DMS 273 treated with DMSO at 0.1 percent for 48 hours (cell line): ENCODE measurements around the gene LYZL1.
"Not testable (repeated sequence)": the region's sequence is repeated elsewhere in the genome, so short reads cannot be mapped to it uniquely, and the experiment has no call there.

ENCODE experiments used
- DNase-seq: peaks from one replicate; lab custom pipeline; 2025; lab: John Stamatoyannopoulos, UW

The LYZL1 gene

DNA sequence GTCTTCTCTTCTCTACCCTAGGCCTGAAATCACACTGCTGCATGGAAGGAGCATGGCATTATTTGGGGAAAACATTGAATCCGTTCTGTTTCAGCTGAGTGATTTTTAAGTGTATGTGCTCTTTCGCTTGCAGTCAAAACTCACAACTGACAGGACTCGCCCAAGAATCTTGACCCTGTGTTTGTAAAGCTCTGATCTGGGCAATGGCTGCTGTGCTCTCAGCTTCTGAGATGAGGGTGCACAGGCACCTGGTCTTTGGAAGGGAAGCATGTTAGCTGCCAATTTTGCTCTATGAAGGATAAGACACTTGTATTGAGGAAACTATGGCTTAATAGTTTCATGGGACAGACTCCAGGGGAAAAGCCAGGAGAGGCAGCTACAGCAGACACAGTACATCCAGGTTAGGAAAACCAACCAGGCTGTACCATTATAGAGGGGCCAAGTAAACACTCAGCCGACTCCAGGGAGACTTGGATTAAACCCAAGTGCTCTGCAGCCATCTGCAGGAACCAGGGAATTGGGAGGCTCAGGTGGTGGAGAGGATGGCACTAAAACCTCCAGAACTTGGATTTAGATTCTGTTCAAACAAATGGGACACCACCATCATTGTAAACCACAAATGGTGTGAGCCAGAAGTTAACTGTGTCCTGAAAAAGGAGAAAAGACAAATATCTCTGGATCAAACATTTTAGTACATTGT, 43.3 kb downstream of the LYZL1 start:
- no peak for DNase-seq

DNA sequence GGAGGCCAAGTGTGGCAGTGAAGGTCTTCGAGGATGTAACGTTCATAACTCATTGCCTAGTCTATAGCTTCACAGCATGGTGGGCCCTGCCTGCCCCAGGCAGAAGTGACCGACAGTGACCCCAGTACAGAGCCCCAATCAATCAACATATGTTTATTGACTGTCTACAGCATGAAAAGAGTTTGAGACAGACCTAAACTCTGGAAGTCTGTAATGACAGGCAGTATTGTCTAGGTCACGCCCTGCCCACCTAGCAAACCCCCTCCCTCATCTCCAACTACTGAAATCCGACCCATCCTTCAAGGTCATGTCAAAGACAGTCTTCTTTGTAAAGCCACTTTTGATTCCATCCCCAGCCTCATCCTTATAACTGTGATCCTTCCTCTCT, 43.9 kb downstream of the LYZL1 start:
- no peak for DNase-seq

DNA sequence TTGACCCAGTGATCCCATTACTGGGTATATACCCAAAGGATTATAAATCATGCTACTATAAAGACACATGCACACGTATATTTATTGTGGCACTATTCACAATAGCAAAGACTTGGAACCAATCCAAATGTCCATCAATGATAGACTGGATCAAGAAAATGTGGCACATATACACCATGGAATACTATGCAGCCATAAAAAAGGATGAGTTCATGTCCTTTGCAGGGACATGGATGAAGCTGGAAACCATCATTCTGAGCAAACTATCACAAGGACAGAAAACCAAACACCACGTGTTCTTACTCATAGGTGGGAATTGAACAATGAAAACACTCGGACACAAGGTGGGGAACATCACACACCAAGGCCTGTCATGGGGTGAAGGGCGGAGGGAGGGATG, 48.7 kb downstream of the LYZL1 start:
- not testable (repeated sequence) for DNase-seq

DNA sequence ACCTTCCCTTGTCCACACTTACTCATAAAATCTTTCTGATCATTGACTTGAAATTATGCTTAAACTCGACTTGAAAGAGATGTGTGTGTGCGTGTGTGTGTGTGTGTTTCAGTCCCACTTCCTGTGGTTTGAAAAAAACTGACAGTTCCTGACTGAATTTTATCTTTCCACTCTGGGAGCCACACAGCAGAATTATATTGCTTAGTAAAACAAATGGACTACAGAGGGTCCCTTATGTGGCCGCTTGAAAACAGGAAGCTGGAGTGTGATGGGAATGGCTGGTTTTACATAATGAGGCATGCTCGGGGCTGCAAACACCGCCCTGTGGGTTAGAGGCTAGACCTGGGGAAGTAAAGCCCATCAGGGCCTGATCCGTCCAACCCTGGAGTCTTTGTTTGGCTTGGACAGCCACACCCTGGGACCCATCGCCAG, 54.8 kb downstream of the LYZL1 start:
- DNase-seq, result no peak

DNA sequence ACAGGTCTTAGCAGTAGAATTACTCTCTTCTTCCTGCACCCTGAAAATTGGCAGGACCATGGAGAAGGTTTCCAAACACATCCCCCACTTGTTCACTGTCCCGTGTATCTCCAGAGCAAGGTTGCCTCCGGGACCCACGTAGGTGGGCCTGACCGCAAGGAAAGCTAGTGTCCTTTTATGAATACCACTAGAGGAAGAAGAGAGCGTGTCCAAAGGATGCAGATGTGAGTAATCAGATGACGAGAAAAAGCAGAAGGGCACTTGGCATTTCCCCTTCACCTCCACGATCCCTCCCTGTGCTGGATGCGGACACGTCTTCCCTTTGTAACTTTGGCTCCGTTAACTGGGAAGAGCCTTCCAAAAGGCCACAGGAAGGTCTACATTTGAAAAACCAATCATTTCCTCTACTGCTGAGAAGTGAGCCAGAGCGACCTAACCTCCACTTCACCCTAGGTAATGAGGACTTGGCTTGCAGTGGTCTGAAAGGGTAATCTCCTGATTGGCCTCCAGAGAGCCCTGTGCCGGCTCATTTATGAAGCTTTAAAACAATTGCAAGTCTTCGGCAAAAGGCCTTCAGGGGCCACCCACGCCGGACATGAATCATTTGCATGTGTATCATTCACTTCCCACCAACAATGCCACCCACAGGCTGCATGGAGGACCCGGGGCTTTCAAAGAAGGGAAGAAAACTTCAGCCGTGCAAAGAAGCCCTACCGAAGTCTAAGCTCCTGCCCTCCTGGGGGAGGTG, 55.4 kb downstream of the LYZL1 start:
- no peak for DNase-seq

DNA sequence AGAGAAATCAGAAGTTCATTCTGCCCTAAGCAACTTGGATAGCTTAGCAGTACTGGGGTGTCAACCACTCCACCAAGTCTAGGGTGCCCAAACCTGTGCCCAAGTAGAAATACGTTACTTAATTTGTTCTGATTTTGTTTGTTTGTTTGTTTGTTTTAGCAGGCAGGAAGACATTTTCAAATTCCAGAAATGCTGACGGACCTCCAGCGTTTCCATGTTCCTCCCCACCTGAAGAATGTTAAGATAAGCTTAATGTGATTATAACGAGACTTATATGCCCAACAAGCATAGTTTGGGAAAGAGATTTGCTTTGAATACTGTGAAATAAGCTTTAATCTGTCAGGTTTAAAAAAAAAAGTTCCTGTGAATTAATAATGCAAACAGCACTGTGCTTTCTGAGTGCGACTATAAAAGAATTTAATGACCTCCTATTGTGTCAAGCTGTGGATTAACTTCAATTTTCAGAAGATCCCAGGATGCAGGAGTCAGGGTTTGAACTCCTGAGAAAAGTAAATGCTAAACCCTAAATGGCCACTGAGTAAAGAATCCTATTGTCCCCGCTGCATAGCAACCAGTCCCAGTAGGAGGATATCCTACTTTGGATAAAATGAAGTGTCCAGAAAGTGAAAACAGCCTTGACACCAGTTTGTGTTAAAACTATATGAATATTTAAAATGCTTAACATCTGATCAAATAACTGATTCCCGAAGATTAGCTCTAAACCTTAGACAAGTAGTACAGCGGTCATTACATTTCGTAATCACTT, 56.5 kb downstream of the LYZL1 start:
- DNase-seq, result no peak

DNA sequence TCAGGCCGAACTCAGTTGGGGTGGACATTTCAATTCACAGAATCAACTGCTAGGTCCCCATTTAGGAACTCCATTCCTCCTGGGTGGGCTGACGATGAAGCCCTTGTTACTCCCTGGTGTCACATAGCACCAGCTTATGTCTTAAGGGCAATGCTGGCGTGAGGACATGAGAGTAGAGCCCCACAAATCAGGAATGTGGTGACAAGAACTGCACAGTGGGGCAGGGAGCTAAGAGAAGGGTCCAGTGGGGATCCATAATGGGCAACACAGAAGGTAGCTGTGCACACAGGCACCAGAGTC, 57.0 kb downstream of the LYZL1 start:
- DNase-seq, result no peak

DNA sequence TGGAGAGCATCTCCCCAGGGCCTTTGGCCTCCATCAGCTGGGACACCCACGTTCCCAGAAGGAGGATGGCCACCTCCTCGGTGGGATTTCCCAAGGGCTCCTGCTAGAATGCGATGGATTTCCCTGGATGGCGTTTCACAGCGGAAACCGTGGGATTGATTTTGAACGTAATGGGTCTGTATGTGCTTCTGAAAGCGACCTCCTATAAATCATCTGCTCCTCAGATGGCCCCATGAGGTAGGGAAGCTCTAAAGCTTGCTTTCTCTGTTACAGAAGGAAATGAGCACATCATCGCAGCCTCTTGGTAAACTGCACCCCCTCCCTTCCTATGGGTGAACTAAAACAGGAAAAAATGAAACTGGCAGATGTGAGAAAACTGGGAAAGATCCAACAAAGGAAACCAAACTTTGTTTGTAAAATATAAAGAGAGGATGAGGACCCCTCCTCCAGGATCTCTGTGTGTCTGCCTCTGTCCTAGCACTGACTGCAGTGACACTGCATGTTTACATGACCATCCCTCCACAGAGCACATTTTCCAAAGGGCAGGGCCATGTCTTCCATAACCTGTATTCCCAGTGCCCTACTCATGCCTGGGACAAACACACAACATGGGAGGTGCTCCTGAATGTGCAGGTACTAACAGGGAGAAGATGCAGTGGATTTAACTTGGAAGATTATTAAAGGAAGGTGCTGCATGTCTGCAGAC, 57.6 kb downstream of the LYZL1 start:
- no peak for DNase-seq

DNA sequence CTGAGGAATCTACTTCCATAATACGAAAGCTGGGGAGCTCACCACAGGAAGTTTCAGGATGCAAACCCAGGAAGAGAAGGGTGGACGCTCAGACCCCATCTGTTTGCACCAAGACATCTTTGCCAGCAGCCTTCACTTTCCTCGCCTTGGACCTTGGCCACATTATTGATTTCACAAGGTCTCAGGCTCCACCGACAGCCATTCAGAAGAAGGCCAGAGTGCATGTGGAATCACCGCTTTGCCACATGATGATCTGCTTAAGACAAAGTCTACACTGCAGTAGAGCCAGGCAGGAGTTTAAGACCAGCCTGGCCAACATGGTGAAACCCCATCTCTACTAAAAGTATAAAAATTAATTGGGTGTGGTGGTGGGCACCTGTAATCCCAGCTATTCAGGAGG, 60.0 kb downstream of the LYZL1 start:
- DNase-seq, result no peak

DNA sequence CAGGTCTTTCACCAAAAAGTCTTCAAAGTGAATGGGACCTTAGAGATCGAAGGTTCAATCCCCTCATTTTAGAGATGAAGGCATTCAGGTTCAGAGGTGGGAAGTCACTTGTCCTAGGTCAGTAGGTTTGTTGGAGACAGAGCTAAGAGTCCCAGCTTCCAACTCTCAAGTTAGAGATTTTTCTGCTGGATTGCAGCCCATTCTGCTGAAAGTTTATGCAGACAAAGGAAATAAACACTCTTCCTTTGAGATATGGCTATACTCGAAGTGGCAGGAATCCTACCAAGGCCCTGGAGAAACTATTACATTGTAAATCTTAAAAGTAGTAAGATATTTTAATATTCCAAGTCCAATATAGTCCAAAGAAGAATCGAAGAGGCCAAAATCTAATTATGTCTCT, 64.4 kb downstream of the LYZL1 start:
- DNase-seq, result no peak

DNA sequence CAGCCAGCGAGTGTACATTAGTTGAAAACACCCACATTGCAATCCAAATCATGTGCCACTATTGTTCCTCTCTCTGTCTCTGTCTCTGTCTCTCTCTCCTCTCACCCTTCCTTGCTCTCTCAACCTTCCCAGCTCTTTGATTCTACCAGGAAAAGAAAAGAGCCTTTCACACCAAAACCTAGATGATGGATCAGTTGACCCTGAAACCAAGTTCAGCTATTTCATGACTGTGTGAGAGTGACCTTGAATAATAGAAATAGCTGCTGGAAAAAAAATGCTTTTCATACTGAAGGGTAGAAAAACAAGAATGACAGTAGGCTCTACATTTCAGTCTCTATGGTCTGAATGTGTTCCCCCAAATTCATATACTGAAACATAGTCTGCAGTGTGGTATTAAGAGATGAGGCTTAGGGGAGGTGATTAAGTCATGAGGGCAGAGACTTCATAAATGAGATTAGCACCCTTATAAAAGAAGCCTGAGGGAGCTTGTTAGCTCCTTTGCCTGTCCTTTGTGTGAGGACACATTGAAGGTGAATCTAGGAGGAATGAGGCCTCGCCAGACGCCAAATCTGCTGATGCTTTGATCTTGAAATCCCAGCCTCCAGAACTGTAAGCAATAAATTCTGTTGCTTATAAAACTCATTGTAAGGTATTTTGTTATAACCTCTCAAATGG, 65.2 kb downstream of the LYZL1 start:
- no peak for DNase-seq

DNA sequence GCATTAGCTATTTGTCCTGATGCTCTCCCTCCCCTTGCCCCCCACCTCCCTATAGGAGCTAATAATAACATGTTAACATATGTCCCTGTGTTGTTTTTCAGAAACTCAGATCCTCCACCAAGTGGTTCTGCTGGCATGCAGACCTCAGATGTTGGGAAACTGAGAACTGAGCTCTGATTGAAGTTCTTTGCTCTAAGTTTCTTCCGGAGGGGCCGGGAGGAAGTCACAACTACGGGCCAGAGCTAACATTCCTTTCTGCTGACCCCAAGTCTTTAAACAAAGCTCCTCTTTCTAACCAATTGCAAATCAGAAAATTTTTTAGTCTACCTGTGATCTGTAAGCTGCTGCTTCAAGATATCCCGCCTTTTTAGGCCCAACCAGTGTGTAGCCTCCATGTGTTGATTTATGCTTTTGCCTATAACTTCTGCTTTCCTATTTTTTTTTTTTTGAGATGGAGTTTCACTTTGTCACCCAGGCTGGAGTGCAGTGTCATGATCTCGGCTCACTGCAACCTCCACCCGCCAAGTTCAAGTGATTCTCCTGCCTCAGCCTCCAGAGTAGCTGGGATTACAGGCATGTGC, 66.6 kb downstream of the LYZL1 start:
- no peak for DNase-seq

DNA sequence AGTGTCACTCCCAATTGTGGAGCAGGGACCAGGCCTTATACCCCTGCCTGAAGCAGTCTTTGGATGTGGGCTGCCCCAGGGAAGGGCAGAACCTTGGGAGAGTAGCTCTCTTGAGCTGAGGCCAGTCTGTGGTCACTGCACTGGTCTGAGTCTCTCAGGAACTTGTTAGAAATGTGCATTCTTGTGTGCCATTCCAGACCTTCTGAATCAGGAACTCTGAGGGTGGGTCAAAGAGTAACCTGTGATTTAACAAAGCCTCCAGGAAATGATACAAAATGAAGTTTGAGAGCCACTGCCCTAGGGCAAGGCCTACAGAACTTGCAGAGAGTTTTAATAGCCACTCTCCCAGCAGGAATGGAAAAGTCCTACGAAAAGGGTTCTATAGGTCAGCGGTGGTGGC, 68.1 kb downstream of the LYZL1 start:
- no peak for DNase-seq

DNA sequence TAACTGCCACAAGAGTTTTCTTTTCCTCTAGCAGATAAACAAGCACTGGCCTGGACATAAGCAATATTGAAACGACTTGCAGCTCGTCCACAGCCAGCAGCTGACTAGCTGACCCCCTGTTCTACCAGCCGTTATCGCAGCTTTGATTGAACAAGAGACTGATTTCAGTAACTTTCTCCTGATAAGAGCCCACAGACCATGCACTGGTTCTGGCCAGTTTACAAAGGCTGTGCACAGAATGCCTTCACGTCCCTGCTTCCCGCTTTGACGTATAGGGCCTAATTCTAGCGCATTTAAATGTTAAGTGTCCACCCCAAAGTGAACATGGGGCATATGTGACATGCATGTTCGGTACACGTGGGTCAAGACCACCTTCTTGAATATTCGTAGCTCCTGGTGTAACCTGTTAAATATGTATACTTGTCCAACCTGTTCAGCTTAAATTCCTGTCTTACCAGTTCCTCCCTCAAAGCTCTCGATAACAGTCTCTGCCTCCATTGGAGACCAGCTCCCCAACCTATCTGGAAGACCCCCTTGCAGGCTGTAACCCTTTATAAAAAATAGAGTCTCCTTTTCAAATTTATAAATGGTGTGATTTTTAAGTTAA, 69.2 kb downstream of the LYZL1 start:
- no peak for DNase-seq

DNA sequence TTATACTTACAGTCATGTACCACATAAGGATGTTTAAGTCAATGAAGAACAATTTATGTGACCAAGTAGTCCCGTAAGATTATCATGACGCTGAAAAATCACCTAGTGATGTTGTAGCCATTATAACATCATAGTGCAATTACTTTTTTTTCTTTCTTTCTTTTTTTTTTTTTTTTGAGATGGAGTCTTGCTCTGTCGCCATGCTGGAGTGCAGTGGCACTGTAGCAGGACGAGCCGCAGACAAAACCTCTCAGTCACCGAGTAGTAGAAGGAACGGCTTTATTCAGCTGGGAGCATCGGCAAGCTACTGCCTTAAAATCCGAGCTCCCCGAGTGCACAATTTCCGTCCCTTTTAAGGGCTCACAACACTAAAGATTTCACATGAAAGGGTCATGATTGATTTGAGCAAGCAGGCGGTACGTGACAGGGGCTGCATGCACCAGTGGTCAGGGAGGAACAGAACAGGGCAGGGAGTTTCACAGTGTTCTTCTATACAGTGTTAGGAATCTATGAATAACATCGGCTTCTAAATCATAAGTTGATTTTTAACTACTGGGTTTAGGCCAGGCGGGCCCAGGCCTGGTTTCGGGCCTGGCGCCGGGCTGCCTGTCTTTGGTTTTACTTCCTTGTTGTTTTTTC, 71.5 kb downstream of the LYZL1 start:
- not testable (repeated sequence) for DNase-seq
